ENCODE data around the gene AP1S1. TPM values are rescaled to one million over a fixed set of nuclear protein-coding genes. Genes with fewer than 3 reads are reported as not detected.

The AP1S1 gene
- total RNA-seq, 1 experiment from 2014 or later: 79.0 TPM

DNA sequence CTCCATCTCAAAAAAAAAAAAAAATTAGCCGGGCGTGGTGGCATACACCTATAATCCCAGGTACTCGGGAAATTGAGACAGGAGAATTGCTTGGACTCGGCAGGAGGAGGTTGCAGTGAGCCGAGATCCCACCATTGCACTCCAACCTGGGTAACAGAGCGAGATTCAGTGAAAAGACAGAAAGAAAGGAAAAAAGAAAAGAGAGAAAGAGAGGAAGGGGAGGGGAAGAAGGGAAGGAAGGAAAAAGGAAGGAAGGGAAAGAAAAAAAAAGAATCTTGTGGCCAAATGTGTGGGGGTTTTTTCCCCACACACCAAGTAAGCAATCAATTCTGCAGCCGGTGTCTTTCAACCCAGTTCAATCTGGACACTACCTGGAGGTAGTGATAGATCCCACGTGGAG lies 34.8 kb downstream of the AP1S1 start:
- intact Hi-C loops (cut with micrococcal nuclease; ENCODE audit: unreplicated experiment): no loop called here
- no peak overlapping the region for H3K4me3 ChIP-seq (ENCODE audit: low read depth, low read length, poor library complexity, severe bottlenecking)
- H3K4me1 ChIP-seq (ENCODE audit: insufficient read depth, low read length, poor library complexity, severe bottlenecking): no peaks in the 10 kb centered on the region
- no peaks in the 10 kb centered on the region for H3K36me3 ChIP-seq (ENCODE audit: insufficient read depth, low read length, poor library complexity, severe bottlenecking)
- TF ChIP-seq EZH2 (IDR thresholded peaks at IDR 0.05; ENCODE audit: borderline replicate concordance, low read depth, low read length, poor library complexity, severe bottlenecking): no peak
- TF ChIP-seq, protein P1, sequence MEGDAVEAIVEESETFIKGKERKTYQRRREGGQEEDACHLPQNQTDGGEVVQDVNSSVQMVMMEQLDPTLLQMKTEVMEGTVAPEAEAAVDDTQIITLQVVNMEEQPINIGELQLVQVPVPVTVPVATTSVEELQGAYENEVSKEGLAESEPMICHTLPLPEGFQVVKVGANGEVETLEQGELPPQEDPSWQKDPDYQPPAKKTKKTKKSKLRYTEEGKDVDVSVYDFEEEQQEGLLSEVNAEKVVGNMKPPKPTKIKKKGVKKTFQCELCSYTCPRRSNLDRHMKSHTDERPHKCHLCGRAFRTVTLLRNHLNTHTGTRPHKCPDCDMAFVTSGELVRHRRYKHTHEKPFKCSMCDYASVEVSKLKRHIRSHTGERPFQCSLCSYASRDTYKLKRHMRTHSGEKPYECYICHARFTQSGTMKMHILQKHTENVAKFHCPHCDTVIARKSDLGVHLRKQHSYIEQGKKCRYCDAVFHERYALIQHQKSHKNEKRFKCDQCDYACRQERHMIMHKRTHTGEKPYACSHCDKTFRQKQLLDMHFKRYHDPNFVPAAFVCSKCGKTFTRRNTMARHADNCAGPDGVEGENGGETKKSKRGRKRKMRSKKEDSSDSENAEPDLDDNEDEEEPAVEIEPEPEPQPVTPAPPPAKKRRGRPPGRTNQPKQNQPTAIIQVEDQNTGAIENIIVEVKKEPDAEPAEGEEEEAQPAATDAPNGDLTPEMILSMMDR (conservative IDR thresholded peaks at IDR 0.05; ENCODE audit: low read depth, low read length): no peak
- no peaks in the 10 kb centered on the region for H3K27me3 ChIP-seq (replicated peaks; ENCODE audit: insufficient read depth, low read depth, low read length, poor library complexity)
- no TSS peak for BruUV-seq (replicated peaks)
- ChIA-PET CTCF (no interaction called here), POLR2A (ENCODE audit: low non-redundant PET) (no interaction called here)
- H3K9me3 ChIP-seq (ENCODE audit: low read depth, low read length, poor library complexity, severe bottlenecking): no peaks in the 10 kb centered on the region
- DNase-seq (ENCODE audit: low spot score): no peak
- H3K27ac ChIP-seq (ENCODE audit: low read depth, low read length, poor library complexity, severe bottlenecking): no peak overlapping the region

GRCh38 chr7:101195884-101196283 lies 41.6 kb downstream of the AP1S1 start:
- ChIA-PET CTCF (interaction anchor here (0.6 kb wide), 1 partner anchor 106 kb away, joined by 6 read pairs; no protein-coding TSS in a partner anchor), POLR2A (ENCODE audit: low non-redundant PET) (no interaction called here)
- no peak overlapping the region for H3K27ac ChIP-seq (ENCODE audit: low read depth, low read length, poor library complexity, severe bottlenecking)
- no peaks in the 10 kb centered on the region for H3K27me3 ChIP-seq (replicated peaks; ENCODE audit: insufficient read depth, low read depth, low read length, poor library complexity)
- no peaks in the 10 kb centered on the region for H3K36me3 ChIP-seq (ENCODE audit: insufficient read depth, low read length, poor library complexity, severe bottlenecking)
- intact Hi-C loops (cut with micrococcal nuclease; ENCODE audit: unreplicated experiment): loop anchor here (10.0 kb wide), 1 partner anchor 301 kb away; the partner anchor contains the start of gene ACHE
- no peak for TF ChIP-seq EZH2 (IDR thresholded peaks at IDR 0.05; ENCODE audit: borderline replicate concordance, low read depth, low read length, poor library complexity, severe bottlenecking)
- TF ChIP-seq, protein P1 (conservative IDR thresholded peaks at IDR 0.05; ENCODE audit: low read depth, low read length): no peak
- DNase-seq (ENCODE audit: low spot score): no peak
- BruUV-seq (replicated peaks): no TSS peak
- no peaks in the 10 kb centered on the region for H3K9me3 ChIP-seq (ENCODE audit: low read depth, low read length, poor library complexity, severe bottlenecking)
- H3K4me1 ChIP-seq (ENCODE audit: insufficient read depth, low read length, poor library complexity, severe bottlenecking): no peaks in the 10 kb centered on the region
- no peak overlapping the region for H3K4me3 ChIP-seq (ENCODE audit: low read depth, low read length, poor library complexity, severe bottlenecking)

GRCh38 chr7:101197991-101198390 lies 43.7 kb downstream of the AP1S1 start:
- Histone ChIP-seq H3K9me3 (ENCODE audit: low read depth, low read length, poor library complexity, severe bottlenecking) (no peaks in the 10 kb centered on the region), H3K27ac (ENCODE audit: low read depth, low read length, poor library complexity, severe bottlenecking) (no peak overlapping the region), H3K4me3 (ENCODE audit: low read depth, low read length, poor library complexity, severe bottlenecking) (no peak overlapping the region), H3K36me3 (ENCODE audit: insufficient read depth, low read length, poor library complexity, severe bottlenecking) (no peaks in the 10 kb centered on the region), H3K4me1 (ENCODE audit: insufficient read depth, low read length, poor library complexity, severe bottlenecking) (no peaks in the 10 kb centered on the region), H3K27me3 (replicated peaks; ENCODE audit: insufficient read depth, low read depth, low read length, poor library complexity) (no peaks in the 10 kb centered on the region)
- ChIA-PET CTCF (no interaction called here), POLR2A (ENCODE audit: low non-redundant PET) (no interaction called here)
- no peak for TF ChIP-seq EZH2 (IDR thresholded peaks at IDR 0.05; ENCODE audit: borderline replicate concordance, low read depth, low read length, poor library complexity, severe bottlenecking)
- TF ChIP-seq, protein P1 (conservative IDR thresholded peaks at IDR 0.05; ENCODE audit: low read depth, low read length): no peak
- BruUV-seq (replicated peaks): no TSS peak
- DNase-seq (ENCODE audit: low spot score): no peak
- intact Hi-C loops (cut with micrococcal nuclease; ENCODE audit: unreplicated experiment): loop anchor here (10.0 kb wide), 1 partner anchor 303 kb away; the partner anchor contains the start of gene ACHE
